MM.1S (cell line): ENCODE measurements around the gene NUP210L.

Source experiments
- EZH2 ChIP-seq: fragments of 300-600 bp; sonication (generic); optimal IDR thresholded peaks from 2 replicates; pipeline ENCODE3; 2017; ENCODE audit warnings: low read depth, mild to moderate bottlenecking, antibody characterized with exemption, low read length, mixed read lengths
- EZH2phosphoT487 ChIP-seq: fragments of 300-600 bp; sonication (generic); IDR thresholded peaks from 2 replicates; pipeline ENCODE4 v1.6.1; 2018; ENCODE audit warnings: antibody characterized with exemption, low read length
- TF ChIP-seq, protein P1 (sequence below): fragments of 300-600 bp; sonication (generic); IDR thresholded peaks from 2 replicates; pipeline ENCODE4 v1.5.1; 2016; ENCODE audit warnings: antibody characterized with exemption, low read length, mixed read lengths

DNA sequence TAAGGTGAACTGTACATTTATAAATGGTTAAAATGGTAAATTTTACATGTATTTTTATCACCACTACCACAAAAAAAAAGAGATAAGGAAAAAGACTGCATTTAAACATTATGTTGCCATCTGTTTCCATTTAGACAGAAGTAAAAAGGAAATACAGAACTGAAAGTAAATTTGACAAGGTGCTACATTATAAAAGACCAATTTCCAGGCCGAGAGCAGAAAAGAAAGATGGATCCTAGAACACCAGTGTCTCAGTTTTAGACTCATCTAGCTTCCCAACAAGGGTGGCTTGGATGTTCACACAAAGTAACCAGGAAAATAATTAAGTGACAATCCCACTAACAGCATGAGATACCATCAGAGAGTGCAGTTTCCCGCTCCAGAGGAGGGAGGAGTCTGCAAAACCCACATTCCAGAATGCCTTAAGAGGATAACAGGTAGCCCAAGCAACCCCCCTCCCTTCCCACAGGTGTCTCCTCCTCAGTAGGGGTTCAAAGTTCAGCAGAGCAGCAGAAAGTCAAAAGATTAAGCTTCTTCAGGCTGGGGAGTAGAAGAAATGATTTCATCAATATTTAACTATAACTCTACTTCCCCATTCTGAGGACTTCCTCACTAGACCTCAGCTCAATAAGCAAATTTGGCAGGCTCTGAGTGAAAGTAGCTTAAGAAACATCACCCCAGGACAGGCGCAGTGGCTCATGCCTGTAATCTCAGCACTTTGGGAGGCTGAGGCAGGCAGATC is 25.2 kb upstream of the NUP210L start:
- TF ChIP-seq, protein P1, sequence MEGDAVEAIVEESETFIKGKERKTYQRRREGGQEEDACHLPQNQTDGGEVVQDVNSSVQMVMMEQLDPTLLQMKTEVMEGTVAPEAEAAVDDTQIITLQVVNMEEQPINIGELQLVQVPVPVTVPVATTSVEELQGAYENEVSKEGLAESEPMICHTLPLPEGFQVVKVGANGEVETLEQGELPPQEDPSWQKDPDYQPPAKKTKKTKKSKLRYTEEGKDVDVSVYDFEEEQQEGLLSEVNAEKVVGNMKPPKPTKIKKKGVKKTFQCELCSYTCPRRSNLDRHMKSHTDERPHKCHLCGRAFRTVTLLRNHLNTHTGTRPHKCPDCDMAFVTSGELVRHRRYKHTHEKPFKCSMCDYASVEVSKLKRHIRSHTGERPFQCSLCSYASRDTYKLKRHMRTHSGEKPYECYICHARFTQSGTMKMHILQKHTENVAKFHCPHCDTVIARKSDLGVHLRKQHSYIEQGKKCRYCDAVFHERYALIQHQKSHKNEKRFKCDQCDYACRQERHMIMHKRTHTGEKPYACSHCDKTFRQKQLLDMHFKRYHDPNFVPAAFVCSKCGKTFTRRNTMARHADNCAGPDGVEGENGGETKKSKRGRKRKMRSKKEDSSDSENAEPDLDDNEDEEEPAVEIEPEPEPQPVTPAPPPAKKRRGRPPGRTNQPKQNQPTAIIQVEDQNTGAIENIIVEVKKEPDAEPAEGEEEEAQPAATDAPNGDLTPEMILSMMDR: no peak
- TF ChIP-seq EZH2 (no peak), EZH2phosphoT487 (no peak)
